Central memory CD4-positive, alpha-beta T cell (primary cell): ENCODE measurements around the gene EPHA2.
"Not testable (repeated sequence)": the region's sequence is repeated elsewhere in the genome, so short reads cannot be mapped to it uniquely, and the experiment has no call there.

Source experiments
- DNase-seq: peaks from one replicate; pipeline ENCODE4 v3.0.0; 2022

EPHA2 gene

DNA sequence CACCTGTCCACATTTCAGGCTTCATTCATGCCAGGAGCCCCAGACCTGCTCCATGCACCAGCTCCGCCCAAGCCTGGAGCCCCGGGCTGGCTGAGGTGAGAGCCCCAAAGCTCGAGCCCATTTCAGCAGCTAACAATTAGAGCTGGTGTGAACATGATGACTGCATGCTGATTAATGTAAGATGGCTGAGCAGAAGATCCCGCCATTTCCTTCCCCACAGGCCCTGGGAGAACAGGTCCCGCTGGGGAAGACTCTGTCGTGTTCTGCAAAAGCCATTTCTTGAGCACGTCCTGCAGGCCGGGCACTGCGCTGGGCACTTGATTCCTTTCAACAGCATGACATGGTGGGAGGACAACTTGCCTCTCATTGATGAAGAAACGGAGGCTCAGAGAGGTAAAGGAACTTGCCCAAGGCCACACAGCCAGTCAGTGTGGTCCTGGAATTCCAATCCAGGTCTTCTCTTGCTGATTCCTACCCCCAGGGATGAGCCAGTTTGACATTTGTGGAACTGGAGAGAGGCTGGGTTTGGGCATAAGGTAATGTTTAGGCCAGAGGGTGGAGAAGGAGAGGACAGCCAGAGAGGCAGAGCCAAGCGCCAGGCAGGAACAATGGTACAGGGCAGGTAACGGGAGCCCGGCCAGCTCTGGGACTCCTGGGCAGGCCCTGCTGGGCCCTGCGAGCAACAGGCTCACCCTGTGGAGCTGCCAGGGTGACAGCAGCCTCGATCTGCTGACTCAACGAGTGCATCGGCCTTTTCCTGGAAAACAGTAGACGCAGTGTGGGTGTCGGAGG lies 28.1 kb upstream of the EPHA2 start:
- DNase-seq = no peak

DNA sequence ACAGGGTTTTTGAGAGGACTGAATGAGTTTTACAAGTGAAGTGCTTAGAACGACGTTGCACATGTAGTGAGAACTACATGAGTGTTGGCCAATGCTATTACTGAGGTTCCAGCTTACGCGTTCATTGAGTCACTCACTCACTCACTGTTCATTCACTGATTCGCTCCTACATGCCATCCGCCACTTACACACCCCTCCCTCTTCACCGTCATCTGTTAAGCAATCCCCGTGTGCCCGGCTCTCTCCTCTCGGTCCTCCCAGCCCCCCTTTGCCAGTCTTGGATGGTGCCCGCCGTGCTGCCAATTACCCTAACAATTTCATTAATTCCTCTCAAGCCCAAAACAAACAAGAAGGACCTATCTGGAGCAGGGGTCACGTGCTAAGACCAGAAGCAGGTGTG lies 27.3 kb upstream of the EPHA2 start:
- DNase-seq = no peak

DNA sequence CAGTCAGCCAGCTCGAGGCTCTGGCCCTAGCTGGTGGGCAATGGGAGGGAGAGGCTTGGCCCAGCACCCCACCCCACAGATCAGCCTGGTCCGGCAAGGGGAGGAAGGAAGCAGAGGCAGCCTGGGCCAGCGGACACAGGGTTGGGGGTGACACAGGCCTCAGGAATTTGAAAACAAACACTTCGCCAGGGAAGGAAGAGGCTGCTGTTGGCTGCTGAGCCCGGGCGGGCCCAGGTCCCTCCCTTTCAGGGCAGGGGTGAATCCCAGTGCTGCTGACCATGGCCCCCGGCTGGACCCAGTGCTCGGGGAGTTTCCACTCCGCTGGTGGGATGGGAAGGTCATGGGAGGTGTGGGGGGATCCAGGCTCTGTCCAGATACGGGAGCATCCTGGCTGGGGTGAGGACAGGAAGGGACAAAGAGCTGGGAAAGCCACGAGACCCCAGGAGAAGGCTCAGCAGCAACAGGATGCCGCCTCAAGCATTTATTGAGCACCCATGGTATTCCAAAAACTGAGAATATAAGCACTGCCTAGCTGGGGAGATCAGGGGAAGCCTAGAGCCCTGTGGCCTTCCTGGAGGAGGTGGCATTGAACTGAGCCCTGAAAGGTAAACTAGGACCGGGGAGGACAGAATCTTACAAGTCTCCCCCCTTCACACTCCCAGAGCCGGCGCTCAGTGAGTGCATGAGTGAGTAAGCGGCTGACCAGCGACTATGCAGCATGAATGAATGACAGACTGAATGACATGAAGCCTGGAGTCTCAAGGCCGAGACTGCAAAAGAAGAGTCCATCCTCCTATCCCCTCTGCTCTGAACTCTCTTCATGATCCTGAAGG lies 26.2 kb upstream of the EPHA2 start:
- DNase-seq = no peak

DNA sequence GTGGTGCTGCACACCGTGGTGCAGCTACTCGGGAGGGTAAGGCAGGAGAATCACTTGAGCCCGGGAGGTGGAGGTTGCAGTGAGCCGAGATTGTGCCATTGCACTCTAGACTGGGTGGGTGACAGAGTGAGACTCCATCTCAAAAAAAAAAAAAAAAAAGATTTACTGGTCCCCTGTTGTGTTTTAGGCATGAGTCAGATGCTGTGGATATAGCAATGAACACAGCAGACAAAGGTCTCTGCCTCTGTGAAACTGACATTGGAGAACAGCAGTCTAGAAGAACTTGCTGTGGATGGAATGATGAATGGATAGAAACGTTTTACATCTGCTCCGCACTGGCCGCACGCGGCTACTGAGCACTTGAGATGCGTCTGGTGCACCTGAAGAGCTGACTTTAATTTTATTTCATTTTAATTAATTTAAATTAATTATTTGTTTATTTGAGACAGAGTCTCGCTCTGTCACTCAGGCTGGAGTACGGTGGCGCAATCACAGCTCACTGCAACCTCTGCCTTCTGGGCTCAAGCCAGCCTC lies 24.5 kb upstream of the EPHA2 start:
- no peak for DNase-seq

GRCh38 chr1:16178596-16179497 lies 23.0 kb upstream of the EPHA2 start:
- DNase-seq = no peak

DNA sequence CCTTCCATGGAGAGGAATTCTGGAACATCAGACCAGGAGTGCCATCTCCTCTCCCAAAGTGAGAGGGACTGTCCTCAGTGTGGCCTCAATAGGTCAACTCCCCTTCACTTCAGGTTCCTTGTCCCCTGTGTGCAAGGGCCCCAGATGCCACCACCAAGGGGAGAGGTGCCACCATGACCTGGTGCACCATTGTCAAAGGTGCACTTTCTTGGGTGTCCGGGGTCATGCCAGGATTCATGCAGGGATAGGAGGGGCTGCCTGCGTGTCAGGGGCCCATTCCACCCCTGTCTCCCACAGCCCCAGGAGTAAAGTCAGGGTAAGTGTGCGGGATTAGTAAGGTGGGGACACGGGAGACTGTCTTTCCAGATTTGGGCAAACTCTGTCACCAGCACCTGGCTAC lies 21.4 kb upstream of the EPHA2 start:
- no peak for DNase-seq

DNA sequence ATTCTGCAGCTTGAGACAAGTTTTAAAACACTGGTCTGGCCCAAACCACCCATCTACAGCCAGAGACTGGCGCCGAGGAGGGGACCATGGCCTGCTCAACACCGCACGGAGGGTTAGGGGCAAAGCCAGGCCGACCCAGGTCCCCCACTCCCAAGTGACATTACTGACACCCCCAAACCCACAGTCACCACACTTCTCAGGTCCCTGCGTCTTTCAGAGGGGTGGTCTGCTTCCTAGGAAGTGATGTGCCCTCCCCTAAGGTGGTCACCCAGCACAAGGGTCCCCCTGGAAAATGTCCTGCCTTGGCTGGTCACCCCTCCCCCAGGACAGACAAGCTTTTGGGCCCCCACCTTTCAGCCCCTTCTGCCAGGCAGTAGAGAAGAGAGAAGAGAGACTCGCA lies 20.8 kb upstream of the EPHA2 start:
- no peak for DNase-seq

DNA sequence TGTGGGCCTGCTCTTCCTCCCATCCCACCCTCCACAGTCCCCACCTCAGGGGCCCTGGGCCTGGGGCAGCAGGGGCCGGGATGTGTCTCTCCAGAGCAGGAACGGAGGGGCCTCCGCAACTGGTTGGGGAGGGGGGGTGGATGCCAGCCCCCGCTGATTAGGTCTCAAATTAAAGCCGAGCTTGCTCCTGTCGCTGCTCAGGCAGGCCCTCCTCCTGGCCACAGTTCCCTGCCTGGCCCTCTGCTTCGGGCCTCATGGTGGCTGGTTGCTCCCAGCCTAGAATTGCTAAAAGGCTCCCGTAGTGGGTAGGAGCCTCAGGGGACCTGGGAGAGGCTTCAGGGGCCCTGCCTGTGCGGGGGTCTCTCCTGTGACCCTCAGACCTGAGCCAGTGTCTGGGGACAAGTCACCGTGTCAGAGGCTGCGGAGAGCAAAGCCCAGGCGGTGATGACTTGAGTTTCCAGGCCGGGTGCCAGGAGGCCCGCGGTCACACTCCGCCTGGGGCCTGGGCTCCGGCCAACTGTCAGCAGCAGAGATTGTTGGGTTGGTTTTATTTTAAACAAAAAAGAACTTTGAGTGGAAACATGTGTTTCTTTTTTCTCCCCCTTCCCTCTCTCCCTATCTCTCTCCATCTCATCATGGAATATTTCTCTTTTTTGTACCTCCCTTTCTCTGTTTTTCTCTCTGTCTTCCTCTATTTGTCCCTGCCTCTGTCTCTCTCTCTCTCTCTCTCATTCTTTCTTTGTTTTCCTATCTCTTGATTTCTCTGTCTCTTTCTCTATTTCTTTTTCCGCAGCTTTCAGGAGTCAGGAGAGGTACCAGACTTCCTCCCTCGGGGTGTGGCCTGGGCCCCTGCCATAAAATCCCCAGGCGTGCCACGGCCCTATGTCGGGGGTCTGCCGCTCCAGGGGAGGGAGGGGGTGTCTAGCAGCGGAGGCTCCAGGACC lies 20.0 kb upstream of the EPHA2 start:
- no peak for DNase-seq

- DNase-seq = no peak
Measured at GRCh38 chr1:16174886-16175598, 19.2 kb upstream of the EPHA2 start.

- DNase-seq = no peak
Measured at GRCh38 chr1:16174261-16174868, 18.5 kb upstream of the EPHA2 start.

DNA sequence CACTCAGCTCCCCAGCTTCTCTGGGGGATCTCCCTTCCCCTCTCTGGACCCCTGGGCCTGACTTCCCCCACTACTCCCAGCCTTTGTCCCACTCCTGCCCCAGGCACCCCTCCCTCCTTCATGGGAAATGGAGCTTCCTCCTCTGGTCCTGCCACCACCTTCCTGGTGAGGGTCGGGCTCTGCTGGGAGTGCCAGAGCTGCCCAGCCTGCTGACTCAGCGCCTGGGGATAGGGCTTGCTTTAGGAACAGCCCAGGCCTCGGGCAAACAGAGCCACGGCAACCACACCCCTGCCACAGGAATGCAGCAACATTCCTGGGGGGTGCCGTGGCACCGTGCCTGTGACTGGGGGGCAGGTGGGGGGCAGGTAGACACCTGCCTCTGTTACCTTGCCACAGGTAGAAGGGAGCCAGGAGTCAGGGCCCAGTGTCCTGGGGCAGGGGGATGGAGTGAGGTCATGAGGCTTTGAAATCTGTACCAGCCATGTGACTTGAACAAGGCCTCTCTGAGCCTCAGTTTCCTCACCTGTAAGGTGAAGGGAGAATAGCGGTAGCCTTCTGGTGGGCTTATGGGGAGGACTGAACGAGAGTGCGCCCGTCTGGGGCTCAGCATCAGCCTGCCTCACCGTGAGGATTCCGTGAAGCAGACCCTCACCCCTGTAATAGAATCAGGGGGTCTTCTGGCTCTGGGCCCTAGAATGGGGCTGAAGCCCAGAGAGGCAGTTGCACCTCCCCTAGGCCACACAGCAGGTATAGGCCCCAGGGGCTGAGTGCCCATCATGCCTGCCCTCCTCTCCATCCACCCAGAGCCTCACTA lies 17.8 kb upstream of the EPHA2 start:
- no peak for DNase-seq

GRCh38 chr1:16172964-16173446 lies 17.1 kb upstream of the EPHA2 start:
- no peak for DNase-seq

DNA sequence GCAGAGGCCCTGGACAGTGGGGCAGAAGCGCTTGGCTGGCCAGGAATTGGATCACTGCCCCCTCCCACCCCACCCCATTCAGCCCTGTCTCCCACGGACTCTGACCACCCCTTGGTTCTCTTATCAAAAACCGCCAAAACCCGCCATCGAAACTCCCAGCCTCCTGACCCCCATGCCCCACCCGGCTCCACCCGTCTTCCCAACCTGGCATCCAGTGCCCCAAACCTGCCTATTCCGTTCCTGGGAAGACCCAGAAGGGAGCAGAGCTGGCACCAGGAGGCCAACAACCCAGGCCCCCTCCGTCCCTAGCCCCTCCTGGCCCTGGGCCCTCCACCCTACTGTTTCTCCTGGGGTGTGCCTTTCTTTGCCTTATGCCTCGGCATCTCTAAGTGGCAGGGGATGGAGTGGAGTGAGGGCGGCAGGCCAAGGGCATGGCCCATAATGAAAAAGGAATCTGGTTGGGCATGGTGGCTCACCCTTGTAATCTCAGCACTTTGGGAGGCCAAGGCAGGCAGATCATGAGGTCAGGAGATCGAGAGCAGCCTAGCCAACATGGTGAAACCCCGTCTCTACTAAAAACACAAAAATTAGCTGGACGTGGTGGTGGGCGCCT lies 16.5 kb upstream of the EPHA2 start:
- DNase-seq = no peak

GRCh38 chr1:16171314-16172151 lies 15.7 kb upstream of the EPHA2 start:
- DNase-seq = no peak

GRCh38 chr1:16170283-16170673 lies 14.4 kb upstream of the EPHA2 start:
- no peak for DNase-seq

GRCh38 chr1:16168622-16169360 lies 12.9 kb upstream of the EPHA2 start:
- no peak for DNase-seq

DNA sequence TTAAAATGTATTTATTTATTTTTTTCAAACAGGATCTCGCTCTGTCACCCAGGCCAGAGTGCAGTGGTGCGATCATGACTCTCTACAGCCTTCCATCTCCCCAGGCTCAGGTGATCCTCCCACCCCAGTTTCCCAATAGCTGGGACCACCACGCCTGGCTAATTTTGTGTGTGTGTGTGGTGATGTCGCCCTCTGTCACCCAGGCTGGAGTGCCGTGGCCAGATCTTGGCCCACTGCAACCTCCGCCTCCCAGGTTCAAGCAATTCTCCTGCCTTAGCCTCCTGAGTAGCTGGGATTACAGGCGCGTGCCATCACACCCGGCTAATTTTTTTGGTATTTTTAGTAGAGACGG lies 12.3 kb upstream of the EPHA2 start:
- not testable (repeated sequence) for DNase-seq
